Stimulated activated CD8-positive, alpha-beta memory T cell treated with anti-CD3 and anti-CD28 coated beads, Interleukin-15, amount 100 ng/mL, for 4 hours (primary cell): ENCODE data around the gene RAP2A.

Experiments
- DNase-seq, 2 donors: peaks; one replicate each; pipeline ENCODE4 v3.0.0-alpha.2; 2020; ENCODE audit warnings: low read depth in 2 of 2

The RAP2A gene

GRCh38 chr13:97495678-97496077 is 61.7 kb downstream of the RAP2A start:
- DNase-seq, result no peak

GRCh38 chr13:97496511-97496910 is 62.5 kb downstream of the RAP2A start:
- DNase-seq, result no peak

GRCh38 chr13:97497400-97497799 is 63.4 kb downstream of the RAP2A start:
- no peak for DNase-seq

- no peak for DNase-seq
Observed at GRCh38 chr13:97498419-97498818, 64.5 kb downstream of the RAP2A start.

GRCh38 chr13:97499181-97499580 is 65.2 kb downstream of the RAP2A start:
- DNase-seq, result no peak

GRCh38 chr13:97502181-97502580 is 68.2 kb downstream of the RAP2A start:
- DNase-seq, result no peak

GRCh38 chr13:97502706-97503105 is 68.7 kb downstream of the RAP2A start:
- DNase-seq, result no peak

GRCh38 chr13:97505017-97505416 is 71.0 kb downstream of the RAP2A start:
- no peak for DNase-seq

- DNase-seq, result no peak
Observed at GRCh38 chr13:97506511-97506910, 72.5 kb downstream of the RAP2A start.

- DNase-seq, result no peak
Observed at GRCh38 chr13:97512732-97513131, 78.8 kb downstream of the RAP2A start.

GRCh38 chr13:97515643-97516042 is 81.7 kb downstream of the RAP2A start:
- DNase-seq, result no peak

- no peak for DNase-seq
Observed at GRCh38 chr13:97517967-97518366, 84.0 kb downstream of the RAP2A start.
